GM11168 (cell line): ENCODE measurements around the gene VCAN.

Experiments used
- in situ Hi-C: fragments of 300-500 bp; cut with MboI; formaldehyde crosslinking; loops from one replicate; pipeline ENCODE4 v1.12.0; 2022; ENCODE audit warnings: low sequenced_read_pairs; ENCODE audit not compliant: unreplicated experiment

The VCAN gene

DNA sequence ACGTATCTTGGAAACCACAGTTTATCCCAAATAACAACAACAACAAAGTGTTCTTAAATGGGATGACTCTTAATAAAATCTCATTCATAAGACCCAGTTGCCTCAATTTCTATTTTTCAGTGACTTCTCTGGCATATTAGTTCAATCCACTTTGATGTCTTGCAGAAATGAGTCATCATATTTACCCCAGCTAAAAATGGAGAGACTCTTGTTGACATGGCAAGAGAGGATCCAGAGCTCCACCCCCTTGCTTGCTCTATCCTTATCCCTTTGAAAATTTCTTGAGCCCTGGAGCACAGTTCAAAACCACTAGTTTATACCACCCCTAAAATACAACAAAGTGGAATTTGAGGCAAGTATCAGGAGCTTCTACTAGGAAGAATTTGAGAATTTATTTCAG is 20.8 kb downstream of the VCAN start:
- in situ Hi-C loops: no loop called here

DNA sequence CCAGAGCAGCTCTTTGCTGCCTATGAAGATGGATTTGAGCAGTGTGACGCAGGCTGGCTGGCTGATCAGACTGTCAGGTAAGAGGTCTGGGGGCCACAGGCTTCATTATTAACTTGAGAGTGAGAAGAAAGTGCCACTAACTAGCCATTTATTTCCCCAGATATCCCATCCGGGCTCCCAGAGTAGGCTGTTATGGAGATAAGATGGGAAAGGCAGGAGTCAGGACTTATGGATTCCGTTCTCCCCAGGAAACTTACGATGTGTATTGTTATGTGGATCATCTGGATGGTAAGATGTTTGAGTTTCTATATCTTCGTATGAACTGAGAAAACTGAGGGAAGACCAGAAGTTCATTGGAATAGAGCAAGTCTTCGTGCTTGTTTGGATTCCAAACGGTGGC is 22.1 kb downstream of the VCAN start:
- in situ Hi-C loops: no loop called here

DNA sequence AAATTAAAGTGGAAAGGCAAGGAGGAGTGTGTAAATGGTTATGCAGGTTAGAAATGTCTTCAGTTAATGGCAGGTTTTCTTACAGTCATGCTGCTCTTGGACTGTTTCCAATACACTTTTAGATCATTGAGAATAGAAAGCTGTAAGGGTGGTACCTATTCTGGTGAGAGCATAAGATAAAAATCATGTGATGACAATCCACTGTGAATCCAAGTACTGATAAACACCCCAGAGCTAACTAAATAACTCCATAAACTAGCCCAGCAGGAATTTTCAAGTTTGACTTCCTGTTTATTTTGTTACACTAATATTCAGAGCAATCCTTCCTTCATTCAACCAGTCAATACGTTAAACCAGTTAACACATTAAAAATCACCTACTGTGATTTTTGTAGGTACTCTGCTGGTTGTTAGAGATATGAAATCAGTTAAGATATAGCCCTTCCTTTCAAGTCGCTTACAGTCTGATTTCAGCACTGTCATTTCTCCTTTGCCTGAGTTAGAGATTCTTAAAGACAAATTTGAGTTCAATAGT is 22.6 kb downstream of the VCAN start:
- in situ Hi-C loops: no loop called here

DNA sequence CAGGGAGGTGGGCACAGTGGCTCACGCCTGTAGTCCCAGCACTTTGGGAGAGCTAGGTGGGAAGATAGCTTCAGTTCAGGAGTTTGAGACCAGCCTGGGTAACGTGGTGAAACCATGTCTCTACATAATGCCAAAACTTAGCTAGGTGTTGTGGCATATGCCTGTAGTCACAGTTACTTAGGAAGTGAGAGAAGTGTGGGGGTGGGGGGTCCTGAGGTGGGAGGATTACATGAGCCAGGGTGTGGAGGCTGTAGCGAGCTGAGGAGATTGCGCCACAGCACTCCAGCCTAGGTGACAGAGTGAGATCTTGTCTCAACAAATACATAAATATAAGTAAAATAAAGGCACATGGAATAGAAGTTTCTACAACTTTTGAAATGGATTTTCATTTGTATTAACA is 23.1 kb downstream of the VCAN start:
- in situ Hi-C loops: no loop called here

GRCh38 chr5:83496626-83497025 is 25.1 kb downstream of the VCAN start:
- in situ Hi-C loops: no loop called here

DNA sequence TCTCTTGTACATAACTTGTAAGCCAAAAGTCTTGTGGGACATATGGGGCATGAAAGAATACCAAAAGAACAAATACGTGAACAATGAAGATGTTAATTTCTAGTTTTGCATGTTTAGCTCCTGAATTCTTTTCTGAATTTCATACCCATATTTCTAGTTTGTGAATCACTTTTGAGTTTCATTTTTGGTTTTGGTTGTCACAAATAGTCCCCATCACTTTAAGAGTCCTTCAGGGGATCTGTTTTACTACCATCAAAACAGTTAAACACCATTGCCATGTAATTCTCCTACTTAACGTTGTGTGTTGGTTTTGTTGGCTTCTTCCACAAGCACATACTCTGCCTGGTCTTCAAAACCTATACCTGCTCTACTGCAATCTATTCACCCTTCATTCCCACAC is 27.0 kb downstream of the VCAN start:
- in situ Hi-C loops: no loop called here

DNA sequence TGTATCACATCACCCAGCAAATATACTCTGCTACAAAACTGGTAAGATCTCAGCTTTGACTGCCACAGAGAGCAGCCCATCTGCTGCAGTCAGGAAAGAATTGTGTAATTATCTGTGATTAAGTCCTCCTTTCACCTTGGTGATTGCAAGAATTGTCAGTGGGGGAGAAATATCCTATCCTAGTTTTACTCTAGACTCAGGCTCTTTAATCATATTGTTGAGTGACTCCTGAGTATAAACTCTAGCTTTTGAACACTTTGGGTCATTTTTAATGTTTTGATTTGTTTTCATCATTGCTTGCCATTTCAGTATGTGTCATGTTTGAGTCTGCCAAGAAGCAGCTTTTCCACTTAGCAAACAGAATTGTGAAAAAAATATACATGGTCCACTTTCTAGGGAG is 32.1 kb downstream of the VCAN start:
- in situ Hi-C loops: no loop called here

DNA sequence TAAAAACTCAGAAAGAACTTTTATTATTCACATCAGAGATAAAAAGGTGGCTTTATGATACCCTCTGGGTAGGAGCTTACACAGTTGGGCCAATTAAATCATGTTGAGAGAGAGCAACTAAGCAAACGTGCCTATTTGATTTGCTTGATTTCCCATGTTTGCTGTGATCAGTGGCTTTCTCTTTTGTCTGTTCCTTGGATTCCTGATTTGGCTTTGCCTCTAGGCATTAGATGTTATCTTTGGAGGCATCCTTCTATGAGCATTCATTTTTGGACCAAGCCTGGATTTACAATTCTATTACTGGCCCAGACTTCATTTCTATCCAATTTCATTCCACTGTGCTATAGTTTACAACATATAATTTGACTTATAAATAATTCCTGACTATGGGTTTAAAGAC is 35.9 kb downstream of the VCAN start:
- in situ Hi-C loops: no loop called here

DNA sequence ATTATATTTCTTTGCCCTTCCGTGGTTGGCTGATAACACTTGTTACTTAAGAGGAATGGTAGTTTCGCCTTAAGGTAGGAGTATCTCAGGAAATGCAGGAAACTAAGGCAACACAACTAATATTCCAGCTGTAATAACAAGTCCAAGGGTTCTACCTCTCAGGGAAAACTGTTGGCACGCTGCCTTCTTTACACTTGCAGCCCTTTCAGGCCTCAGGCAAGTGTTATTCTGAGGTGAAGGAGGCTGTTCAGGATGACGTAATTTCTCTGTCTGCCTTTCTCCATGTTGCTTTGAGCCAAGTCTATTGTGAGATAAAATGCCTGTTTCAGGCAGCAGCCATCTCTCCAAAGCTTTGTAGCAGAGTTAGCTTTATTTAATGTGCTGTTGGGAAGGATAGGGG is 38.0 kb downstream of the VCAN start:
- in situ Hi-C loops: no loop called here

DNA sequence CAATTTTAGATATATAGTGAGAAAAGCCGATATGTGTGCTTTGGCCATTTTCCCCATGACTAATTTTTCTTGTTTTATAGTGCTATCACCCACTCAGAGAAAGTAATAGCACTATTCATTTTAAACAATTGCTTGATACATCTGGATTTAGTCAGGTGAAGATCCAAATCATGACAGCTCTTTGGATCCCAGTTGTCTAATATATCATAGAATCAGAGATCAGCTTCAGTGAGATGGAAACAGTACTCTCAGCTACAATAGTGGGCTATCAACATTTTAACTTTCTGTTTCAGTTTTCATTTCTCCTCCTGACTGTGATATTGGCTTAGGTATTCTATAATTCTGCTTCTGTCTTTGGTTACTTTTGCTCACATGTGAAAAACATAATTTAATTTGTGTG is 38.7 kb downstream of the VCAN start:
- in situ Hi-C loops: no loop called here

- in situ Hi-C loops: no loop called here
These were observed 40.7 kb downstream of the VCAN start for GRCh38 chr5:83512061-83512745.

- in situ Hi-C loops: no loop called here
These were observed 41.5 kb downstream of the VCAN start for GRCh38 chr5:83513081-83513480.

GRCh38 chr5:83513491-83513890 is 41.9 kb downstream of the VCAN start:
- in situ Hi-C loops: no loop called here

- in situ Hi-C loops: no loop called here
These were observed 44.8 kb downstream of the VCAN start for GRCh38 chr5:83516377-83516776.

GRCh38 chr5:83517072-83517687 is 45.6 kb downstream of the VCAN start:
- in situ Hi-C loops: no loop called here

- in situ Hi-C loops: no loop called here
These were observed 46.1 kb downstream of the VCAN start for GRCh38 chr5:83517688-83518085.

GRCh38 chr5:83518319-83519061 is 46.9 kb downstream of the VCAN start:
- in situ Hi-C loops: no loop called here

- in situ Hi-C loops: no loop called here
These were observed 50.9 kb downstream of the VCAN start for GRCh38 chr5:83522446-83522845.

GRCh38 chr5:83523929-83524328 is 52.4 kb downstream of the VCAN start:
- in situ Hi-C loops: no loop called here

DNA sequence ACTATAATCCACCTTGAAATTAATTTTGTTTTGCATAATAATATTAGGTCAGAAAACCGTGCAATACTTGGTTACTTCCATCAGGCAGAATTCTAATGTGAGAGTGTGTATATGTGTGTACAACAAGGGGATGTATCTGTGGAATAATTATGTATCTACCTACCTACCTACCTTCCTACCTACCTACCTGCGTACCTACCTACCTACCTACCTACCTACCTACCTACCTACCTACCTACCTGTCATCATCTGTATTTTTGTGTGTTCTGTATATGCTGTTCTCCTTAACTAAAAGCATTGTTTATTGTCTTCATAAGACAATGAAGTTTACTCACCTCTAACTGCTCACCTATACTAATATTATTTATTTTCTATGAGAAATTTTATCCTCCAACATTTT is 52.8 kb downstream of the VCAN start:
- in situ Hi-C loops: no loop called here

DNA sequence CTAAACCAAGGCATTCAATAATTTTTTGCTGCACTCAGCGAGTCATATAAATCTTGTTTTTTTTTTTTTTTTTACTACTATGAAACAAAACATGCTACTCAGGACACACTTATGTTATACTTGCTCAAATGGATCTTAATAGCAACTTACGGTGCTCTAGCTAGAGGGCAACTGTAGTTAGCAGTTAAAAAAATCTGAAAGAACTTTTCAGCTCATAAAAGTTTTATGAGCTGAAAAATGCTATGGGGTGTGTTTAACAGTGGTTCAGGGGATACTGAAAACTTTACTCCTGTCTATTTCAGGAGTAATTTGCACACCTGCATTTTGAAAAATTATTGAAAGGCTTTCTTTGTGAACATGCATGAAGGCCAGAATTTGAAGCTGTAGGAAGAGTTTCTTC is 53.4 kb downstream of the VCAN start:
- in situ Hi-C loops: no loop called here
